Measurements from ENCODE around the gene MINDY4.

- no peak for TF ChIP-seq CTCF (conservative IDR thresholded peaks at IDR 0.05; ENCODE audit: low read depth, low read length)
- TF ChIP-seq EZH2 (IDR thresholded peaks at IDR 0.05; ENCODE audit: low read length, unreplicated experiment), result no peak
Observed at GRCh38 chr7:30732606-30733005, 38.6 kb upstream of the MINDY4 start.

Measured in PC-3 (cell line).